Left hindlimb (tissue), 1 donor: ENCODE results near the gene NEUROD2.

ENCODE experiments used
- DNase-seq: peaks from one replicate; pipeline ENCODE4 v3.0.0-alpha.2; 2018

NEUROD2 gene

DNA sequence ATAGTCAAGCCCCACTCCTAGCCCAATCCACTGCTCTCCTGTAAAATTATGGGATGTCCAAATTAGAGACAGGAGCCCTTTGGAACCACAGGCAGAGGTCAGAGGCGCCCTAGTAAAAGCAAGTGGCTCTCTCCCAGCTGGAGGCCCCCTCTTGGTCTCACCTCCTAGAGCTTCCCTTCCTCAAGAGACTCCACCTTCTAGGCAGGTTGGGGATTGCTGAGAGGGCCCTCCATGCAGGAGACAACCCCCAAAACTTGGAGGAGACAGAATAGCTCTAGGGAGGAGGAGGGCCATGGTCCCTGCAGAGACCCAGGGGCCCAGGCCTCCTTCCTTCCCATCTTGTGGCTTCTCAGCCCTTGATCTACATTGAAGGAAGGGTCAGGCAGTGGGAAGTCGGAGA is 29.4 kb downstream of the NEUROD2 start:
- no peak for DNase-seq

DNA sequence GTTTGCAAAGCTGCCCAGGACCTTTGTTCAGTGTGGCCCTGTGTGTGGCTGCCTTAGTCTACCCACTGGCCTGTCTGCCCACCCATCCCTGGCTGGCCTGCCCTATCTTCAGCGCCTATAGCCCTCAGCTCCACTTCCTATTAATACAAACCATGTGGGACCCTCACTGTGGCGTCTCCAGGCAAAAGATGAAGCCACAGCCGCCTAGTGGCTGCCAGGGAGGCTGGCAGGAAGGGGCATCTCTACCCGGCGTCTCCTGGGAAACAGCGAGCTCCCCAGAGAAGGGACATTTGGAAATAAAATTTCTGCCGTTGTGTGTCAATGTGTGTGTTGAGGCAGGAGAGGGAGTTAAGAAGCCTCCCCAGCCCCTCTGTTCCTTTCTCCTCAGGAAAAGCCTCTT is 31.5 kb downstream of the NEUROD2 start:
- no peak for DNase-seq

DNA sequence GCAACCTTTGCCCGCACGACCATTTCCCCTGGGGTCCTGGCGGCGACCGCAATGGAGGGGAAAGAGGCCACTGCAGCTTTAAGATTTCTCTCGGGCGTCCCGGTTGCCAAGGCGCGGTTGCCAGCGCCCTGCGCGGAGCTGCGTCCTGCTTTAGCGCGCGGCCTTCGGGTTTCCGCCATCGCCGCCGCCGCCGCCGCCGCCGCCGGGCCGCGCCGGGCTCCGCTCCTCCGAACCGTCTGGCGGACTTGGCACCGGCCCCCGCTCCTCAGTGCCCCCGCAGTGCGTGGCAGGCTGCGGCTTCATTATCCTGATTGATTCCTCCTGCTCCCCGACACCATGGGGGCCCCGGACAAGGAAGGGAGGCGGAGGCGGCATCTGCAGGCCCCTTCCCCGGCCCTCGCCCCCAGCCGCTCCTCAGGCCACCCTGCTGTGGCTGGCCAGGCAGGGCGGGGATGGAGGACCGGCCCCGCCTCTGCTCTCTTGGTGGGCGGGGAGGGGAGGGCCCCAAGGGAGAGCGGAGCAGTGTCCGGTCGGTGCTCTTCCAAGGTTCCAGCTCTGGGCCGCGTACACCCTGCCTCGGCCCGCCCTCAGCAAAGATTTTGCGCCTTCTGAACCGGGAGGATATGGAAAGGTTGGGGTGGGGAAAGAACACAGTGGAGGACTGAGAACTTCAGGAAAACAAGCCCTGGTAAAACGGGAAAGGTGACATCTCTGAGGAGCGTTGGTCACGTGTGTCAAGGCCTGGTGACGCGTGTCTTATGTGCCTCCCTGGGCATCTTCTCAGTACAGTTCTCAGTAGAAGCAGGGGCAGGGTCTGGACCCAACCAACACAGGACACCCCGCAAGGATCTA is 34.0 kb downstream of the NEUROD2 start:
- DNase-seq = peak; percentile 80

DNA sequence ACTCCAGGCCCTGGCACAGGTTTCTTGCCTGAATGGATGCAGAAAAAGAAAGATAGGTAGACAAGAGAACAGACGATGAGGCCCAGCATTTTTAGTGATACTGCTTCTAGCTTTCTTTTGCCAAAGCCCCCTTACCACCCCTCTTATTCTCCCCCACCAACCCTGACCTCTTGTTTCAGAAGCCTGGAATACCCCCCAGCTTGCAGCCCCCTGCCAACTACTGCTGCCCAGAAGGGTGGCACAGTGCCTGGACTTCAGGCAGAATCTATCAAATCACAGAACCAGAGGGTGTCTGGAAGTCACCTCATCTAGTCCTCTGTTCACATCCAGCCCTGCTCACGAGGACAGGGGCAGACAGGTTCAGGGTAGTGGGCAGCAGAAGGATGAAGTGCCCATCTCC is 35.6 kb downstream of the NEUROD2 start:
- DNase-seq = no peak

DNA sequence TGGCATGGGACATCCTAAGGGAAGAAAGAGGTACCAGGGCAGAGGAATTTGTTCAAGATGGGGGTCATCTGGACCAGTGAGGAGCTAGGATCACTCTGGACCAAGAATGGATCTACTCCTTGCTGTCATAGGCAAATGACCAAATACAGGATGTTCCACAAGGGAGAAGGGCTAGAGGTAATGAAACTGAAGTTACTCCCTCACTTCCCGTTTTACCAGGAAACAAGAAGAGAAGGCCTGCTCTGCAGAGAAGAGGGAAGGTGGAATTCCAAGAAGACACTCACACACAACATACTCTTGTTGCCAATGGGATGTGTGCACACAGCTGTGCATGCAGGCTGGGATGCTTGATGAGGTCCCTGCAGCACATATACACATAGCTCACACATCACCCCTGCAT is 38.6 kb downstream of the NEUROD2 start:
- DNase-seq = no peak

DNA sequence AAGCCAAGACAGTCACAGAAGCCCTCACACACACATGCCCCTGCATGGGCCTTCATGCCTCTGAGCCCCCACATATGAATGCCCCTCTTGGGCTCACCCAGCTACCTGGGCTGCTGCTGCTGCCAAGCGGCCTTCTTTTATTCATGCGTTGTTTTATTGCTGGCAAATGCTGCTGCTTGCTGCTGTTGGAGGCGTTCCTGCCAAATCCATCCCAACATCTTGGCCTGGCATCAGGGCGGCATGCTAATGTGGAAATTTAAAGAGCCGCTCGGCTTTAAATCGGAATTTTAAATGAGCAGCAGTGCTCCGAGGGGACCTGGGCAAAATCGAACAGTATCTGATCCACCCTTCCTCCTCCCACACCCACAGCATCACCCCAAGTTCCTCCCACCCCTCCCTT is 39.0 kb downstream of the NEUROD2 start:
- DNase-seq = no peak

DNA sequence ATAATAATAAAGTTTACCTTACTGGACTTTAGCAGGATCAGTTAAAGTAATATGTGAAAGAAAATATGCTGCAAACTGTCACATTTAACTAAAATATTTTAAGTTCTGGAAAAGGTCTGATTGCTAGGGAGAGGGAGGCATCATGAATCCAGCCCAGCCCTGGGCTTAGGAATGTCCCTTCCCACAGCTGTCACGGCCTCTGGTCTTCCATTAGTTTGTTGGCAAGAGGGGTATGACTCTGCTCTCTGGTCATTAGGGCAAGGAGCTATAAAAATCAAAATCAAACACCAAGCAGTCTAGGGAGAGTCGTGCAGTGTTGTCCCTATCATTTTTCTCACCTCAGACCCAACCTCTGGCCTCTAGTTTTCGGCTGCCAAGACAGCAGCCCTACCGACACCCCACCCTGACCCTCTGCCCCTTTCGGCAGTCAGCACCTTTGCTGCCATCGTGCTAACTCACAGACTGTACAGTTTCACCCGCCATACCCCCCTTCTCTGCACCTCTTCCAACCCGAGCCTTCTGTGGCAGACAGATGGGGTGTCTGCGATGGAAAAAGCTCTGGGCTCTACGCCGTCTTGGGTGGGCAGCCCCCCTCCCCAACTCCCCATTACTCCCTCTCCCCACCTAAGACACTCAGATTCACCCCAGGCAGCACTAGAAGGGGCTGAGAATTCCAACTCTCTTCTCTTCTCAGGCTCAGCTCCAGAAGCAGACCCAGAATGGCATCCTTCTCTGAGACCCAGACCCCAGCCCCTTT is 41.4 kb downstream of the NEUROD2 start:
- DNase-seq = no peak

DNA sequence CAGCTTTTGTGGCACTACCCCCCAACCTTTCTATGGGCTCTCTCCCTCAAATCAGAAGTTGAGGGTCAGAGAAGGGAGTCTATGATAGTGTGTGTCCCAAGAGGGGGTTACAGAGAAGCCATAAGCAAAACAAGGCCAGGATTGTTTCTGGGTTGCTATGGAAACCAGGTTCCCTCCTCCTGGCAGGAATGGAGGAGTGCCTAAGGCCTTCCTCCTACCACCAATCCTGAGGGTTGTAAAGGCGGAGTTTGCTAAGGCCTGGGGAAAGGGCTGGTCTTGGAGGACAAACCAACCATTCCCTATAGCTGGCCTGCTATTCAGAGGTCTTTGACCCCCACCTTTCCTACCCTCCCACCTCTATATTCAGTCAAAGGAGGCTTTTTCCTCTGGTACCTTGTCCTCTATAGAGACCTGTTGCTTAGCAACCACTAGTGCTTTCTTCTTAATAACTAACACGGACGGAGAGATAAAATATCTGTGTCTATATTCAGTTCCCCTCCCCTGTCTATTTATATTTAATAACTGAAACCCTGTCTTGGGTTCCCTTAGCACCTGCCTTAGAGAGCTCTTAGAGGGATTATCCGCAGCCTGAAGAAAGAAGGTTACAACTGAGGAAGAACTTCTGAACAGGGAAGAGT is 43.4 kb downstream of the NEUROD2 start:
- DNase-seq = no peak

DNA sequence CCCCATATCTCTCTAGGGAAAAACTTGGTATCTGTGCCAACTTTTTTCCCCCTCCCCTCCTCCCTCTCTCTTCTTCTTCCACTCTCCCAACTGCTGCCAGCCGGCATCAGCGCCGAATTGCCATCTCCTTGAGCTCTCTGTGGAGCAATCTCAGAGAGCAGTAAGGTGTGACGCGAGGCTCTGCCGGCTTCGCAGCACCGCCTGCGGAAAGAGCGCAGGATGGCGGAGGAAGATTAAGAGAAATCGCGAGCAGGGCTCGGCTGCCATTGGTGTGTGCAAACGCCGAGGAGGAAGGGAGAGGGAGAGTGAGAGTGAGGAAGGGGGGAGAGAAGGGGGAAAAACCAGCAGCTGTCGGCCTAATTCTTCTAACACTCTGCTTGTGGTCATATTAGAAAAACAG is 44.2 kb downstream of the NEUROD2 start:
- no peak for DNase-seq

DNA sequence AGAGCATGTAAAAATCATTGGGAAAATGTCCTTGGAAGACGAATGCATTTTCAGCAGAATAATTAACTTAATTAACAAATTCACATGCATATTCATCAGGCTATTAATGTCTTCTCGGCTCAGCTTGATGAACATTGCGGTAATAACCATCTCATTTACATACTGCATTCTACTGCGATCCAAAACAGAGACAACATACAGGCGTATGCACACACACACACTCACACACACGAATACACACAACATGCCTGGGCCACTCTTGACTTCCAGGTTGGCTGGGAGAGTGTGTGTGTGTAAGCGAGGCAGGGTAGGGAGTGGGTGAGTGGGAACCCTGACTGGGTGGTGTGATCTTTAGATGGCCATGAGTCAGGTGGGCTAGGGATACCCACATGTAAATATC is 44.7 kb downstream of the NEUROD2 start:
- no peak for DNase-seq

DNA sequence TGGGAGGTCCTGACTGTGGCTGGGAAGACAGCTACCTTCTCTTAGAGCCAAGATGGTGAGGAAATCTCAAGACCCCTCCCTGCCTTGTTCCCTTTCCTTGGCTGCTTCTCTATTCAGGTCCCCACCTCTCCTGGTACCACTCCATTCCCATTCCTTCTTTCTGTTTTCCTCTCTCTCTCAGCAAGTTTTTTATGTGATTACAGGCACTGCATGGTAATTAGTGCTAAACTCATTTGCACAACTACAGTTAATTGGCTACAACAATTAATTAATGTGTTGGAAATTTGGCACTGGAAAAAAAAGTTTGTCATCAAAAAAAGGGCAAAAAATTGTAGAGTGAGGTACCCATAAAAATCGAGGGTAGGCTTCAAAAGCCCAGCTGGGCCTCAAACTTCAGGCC is 45.3 kb downstream of the NEUROD2 start:
- no peak for DNase-seq

DNA sequence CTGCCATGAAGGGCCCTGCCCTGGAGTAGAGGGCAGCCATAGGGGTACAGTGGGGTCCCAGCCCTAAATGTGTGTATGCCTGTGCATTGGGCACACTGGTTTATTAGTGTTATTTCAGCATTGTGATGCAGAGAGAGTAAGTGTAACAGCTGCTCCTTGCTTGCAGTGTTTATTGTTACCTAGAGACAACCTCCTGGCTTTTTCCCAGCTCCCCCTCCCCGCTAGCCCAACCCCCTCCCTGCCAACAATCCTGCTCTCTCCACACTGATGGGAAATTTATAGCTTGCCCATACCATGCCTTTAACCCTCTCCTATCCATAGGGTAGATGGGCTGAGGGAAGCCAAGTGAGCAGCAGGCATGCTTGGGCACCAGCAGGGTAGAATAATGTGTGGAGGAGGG is 51.3 kb downstream of the NEUROD2 start:
- DNase-seq = no peak

DNA sequence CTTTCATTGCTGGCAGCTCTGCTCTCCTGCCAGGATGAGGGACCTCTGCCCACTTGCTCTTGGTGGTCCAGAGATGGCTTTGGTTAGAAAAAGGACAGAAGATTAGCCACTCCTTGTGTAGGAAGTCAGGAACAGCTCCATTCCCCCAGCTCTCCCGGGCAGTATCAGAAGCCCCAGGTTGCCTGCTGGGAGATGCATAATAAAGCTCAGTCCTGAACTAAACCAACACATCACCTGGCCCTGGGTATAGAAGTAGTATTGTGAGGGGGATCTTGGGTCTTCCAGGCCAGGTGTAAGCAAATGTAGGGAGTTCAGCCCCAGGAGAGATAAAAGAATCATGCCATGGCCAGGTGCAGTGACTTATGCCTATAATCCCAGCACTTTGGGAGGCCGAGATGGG is 52.4 kb downstream of the NEUROD2 start:
- DNase-seq = no peak
